Psoas muscle (tissue), 8 donors: Measurements from ENCODE around the gene ZBTB43. TPM values are rescaled to one million over a fixed set of nuclear protein-coding genes. Genes with fewer than 3 reads are reported as not detected.

ENCODE experiments used
- ATAC-seq, 4 donors: fragments of 200-7000 bp; cut with Tn5 transposase; one replicate each; pipeline ENCODE4 v1.9.1; 2020; ENCODE audit warnings: moderate library complexity in 3 of 4, mild to moderate bottlenecking in 2 of 4
- DNase-seq, 2 donors: peaks; one replicate each; pipeline ENCODE4 v3.0.0-alpha.2; 2020
- H3K27ac ChIP-seq: fragments of 200-600 bp; one replicate; pipeline ENCODE4 v1.8.0; 2022
- H3K27me3 ChIP-seq, 3 donors: fragments of 200-600 bp in 1 of 3; one replicate each; pipeline versions ENCODE4 v1.6.1 to v1.8.0; 2013 to 2022; ENCODE audit warnings: low read length in 2 of 3, mild to moderate bottlenecking in 2 of 3, moderate library complexity in 1 of 3; ENCODE audit not compliant: insufficient read depth in 3 of 3
- H3K36me3 ChIP-seq, 2 donors: fragments of 200-600 bp in 1 of 2; one replicate each; pipeline versions ENCODE4 v1.6.1 to v1.8.0; 2013 to 2022; ENCODE audit warnings: low read depth in 1 of 2, mild to moderate bottlenecking in 1 of 2, moderate library complexity in 1 of 2; ENCODE audit not compliant: insufficient read depth in 1 of 2
- H3K4me1 ChIP-seq: fragments of 200-600 bp; one replicate; pipeline ENCODE4 v1.8.0; 2022
- H3K4me3 ChIP-seq: fragments of 200-600 bp; one replicate; pipeline ENCODE4 v1.8.0; 2022; ENCODE audit warnings: mild to moderate bottlenecking
- H3K9me3 ChIP-seq: fragments of 200-600 bp; one replicate; pipeline ENCODE4 v1.8.0; 2022
- CTCF ChIP-seq: fragments of 200-600 bp; IDR thresholded peaks from one replicate; pipeline ENCODE4 v1.8.0; 2022; ENCODE audit warnings: antibody characterized with exemption
- WGBS, 3 donors: extraction: QIAGEN DNeasy Blood & Tissue Kit; methylation state at CpG; one replicate each; pipeline versions ENCODE4 v1.1.6 to v1.1.7; 2013; 5-methylcytosine and 5-hydroxymethylcytosine counted together
- intact Hi-C, 2 donors: fragments of 100-400 bp; cut with DNase I; formaldehyde crosslinking; loops; one replicate each; pipeline versions ENCODE4 v1.11.0 to v1.14.2; 2022
- polyA plus RNA-seq, 3 donors: library from polyadenylated mRNA; stranded (reverse); fragments of 200-250 nt; gene quantifications; one replicate each; pipeline ENCODE4 v1.2.3, GENCODE V29; 2013
- total RNA-seq, 4 donors: library from RNA; stranded (reverse); fragmentation: NEBNext Ultra II Directional in 2 of 4; extraction: Animal tissue kit (Norgen Biotek cat#: 25700) in 2 of 4; gene quantifications; one replicate each; pipeline versions ENCODE4 v1.2.1 to v1.2.4, GENCODE V29; 2021 to 2023
- donor health status: healthy with polysubstance abuse.
- donor health status: DM: no; HTN: no; CAD: no; lungs with moderate emphysema.
- donor health status: Bipolar disorder and iron deficiency.
- donor health status: healthy.
- donor health status: DM: yes; HTN: yes; CAD: no.
- donor health status: DM: no; HTN: no; CAD: no.
- donor health status: DM: no; HTN: no; CAD: no.
- donor health status: DM: yes; HTN: yes; CAD: no.

ZBTB43 gene
- total and polyA plus RNA-seq, 7 donors: 19.5 to 98.3 (median 48.2) TPM

GRCh38 chr9:126849591-126850225 lies 44.9 kb downstream of the ZBTB43 start:
- Histone ChIP-seq H3K27ac (no peak overlapping the region), H3K4me3 (no peak overlapping the region), H3K9me3 (no peaks in the 10 kb centered on the region), H3K4me1 (no peaks in the 10 kb centered on the region), H3K27me3 (no peaks in the 10 kb centered on the region), H3K36me3 (no peaks in the 10 kb centered on the region)
- DNase-seq (no peak), ATAC-seq (no peak)
- TF ChIP-seq CTCF: no peak
- WGBS, 3 donors: 74 to 87% (median 79%) methylated on average over 8 of the region's 8 CpGs
- intact Hi-C loops: no loop called here

GRCh38 chr9:126851286-126851880 lies 46.5 kb downstream of the ZBTB43 start:
- WGBS, 3 donors: 64 to 72% (median 71%) methylated on average over 6 of the region's 6 CpGs
- DNase-seq: no peak
- no peak overlapping the region for H3K27ac ChIP-seq
- H3K4me1 ChIP-seq: no peaks in the 10 kb centered on the region
- H3K27me3 ChIP-seq: no peaks in the 10 kb centered on the region
- TF ChIP-seq CTCF: no peak
- no peak overlapping the region for H3K4me3 ChIP-seq
- H3K36me3 ChIP-seq: no peaks in the 10 kb centered on the region
- intact Hi-C loops: no loop called here
- H3K9me3 ChIP-seq: no peaks in the 10 kb centered on the region
- no peak for ATAC-seq

DNA sequence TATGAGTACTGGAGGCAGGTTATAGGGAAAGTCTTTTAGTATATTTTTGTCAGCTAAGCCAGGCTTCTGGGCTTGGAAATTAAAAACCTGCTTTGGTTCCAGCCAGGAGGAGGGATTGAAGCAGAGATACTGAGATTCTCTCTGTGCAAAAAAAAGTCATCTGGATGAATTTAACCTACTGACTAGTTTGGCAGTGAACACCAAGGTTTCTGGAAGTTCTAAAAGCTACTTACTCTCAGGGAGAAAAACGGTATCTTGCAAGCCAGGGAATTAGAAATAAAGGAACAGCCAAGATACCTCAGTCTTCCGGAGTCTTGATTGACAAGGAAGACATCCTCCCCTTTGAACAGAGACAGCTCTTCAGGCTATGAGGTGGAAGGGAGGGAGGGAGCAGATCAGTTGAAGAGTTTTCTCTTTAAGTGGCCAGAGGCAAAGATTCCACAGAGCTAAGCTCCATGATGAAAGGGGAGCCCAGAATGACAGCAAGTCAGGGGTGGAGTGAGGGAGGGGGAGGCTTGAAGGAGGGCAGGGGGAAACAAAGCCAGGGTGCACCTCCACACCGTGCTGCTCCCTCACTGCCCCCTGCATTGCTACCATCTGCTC lies 47.3 kb downstream of the ZBTB43 start:
- no peaks in the 10 kb centered on the region for H3K9me3 ChIP-seq
- DNase-seq (no peak), ATAC-seq (no peak)
- WGBS, 3 donors: 37 to 54% (median 52%) methylated on average over 3 of the region's 3 CpGs
- H3K36me3 ChIP-seq: no peaks in the 10 kb centered on the region
- H3K4me3 ChIP-seq: no peak overlapping the region
- intact Hi-C loops: no loop called here
- H3K4me1 ChIP-seq: no peaks in the 10 kb centered on the region
- H3K27ac ChIP-seq: no peak overlapping the region
- TF ChIP-seq CTCF: no peak
- no peaks in the 10 kb centered on the region for H3K27me3 ChIP-seq

GRCh38 chr9:126853667-126854066 lies 48.8 kb downstream of the ZBTB43 start:
- TF ChIP-seq CTCF: no peak
- Histone ChIP-seq H3K4me3 (no peak overlapping the region), H3K9me3 (no peaks in the 10 kb centered on the region), H3K27ac (no peak overlapping the region), H3K27me3 (no peaks in the 10 kb centered on the region), H3K4me1 (peaks cover 4% of the 10 kb centered on the region), H3K36me3 (no peaks in the 10 kb centered on the region)
- 84 to 92% (median 86%) methylated on average over 5 of the region's 5 CpGs for WGBS, 3 donors
- DNase-seq (no peak), ATAC-seq (no peak)
- intact Hi-C loops: no loop called here
